B cell (primary cell): ENCODE data around the gene COL5A2. TPM values are rescaled to one million over a fixed set of nuclear protein-coding genes. Genes with fewer than 3 reads are reported as not detected.

ENCODE experiments used
- ATAC-seq: fragments of 200-7000 bp; cut with Tn5 transposase; one replicate; pipeline ENCODE4 v1.10.0; 2021; ENCODE audit warnings: low read depth, mild to moderate bottlenecking, moderate number of reproducible peaks, moderate library complexity
- CTCF ChIA-PET: fragments of 350-600 bp; sonication (Branson Sonifier 250); formaldehyde crosslinking; loops from one replicate; lab custom pipeline; 2021; ENCODE audit warnings: antibody characterized with exemption, inconsistent platforms; lab: Charles Lee
- POLR2A ChIA-PET: fragments of 350-600 bp; sonication (Branson Sonifier 250); formaldehyde crosslinking; loops from one replicate; lab custom pipeline; 2021; ENCODE audit warnings: antibody characterized with exemption; lab: Charles Lee
- DNase-seq: peaks from one replicate; pipeline ENCODE4 v3.0.0; 2013
- H2AFZ ChIP-seq: 2 replicates; pipeline ENCODE4 v1.6.1; 2012; ENCODE audit warnings: mild to moderate bottlenecking, low read depth, low read length; ENCODE audit not compliant: insufficient read depth, poor library complexity, severe bottlenecking
- H3K27ac ChIP-seq, 2 donors: 1 replicate in 1 of 2; 2 replicates in 1 of 2; pipeline ENCODE4 v1.5.1; 2012 to 2013; ENCODE audit warnings: low read length in 2 of 2, mild to moderate bottlenecking in 2 of 2, moderate library complexity in 1 of 2
- H3K27me3 ChIP-seq, 4 experiments: fragments of 200-600 bp in 1 of 4; sonication (generic) in 1 of 4; replicated peaks in 1 of 4; 1 replicate in 2 of 4; 2 replicates in 2 of 4; pipeline versions ENCODE4 v1.6.1 to v1.7.0; 2013 to 2016; ENCODE audit warnings: low read length in 3 of 4, mild to moderate bottlenecking in 2 of 4, mixed read lengths in 1 of 4, moderate library complexity in 1 of 4; ENCODE audit not compliant: insufficient read depth in 4 of 4, control insufficient read depth in 3 of 4; ENCODE audit errors: control extremely low read depth in 1 of 4
- H3K36me3 ChIP-seq, 2 experiments: replicated peaks in 1 of 2; 1 replicate in 1 of 2; 2 replicates in 1 of 2; pipeline versions ENCODE4 v1.6.1 to v1.7.1; 2013; ENCODE audit warnings: low read length in 1 of 2; ENCODE audit not compliant: insufficient read depth in 2 of 2, control insufficient read depth in 1 of 2; ENCODE audit errors: control extremely low read depth in 1 of 2, extremely low read depth in 1 of 2
- H3K4me1 ChIP-seq, 2 donors: fragments of 200-600 bp in 1 of 2; sonication (generic) in 1 of 2; 1 replicate in 1 of 2; 2 replicates in 1 of 2; pipeline versions ENCODE4 v1.5.1 to v1.6.1; 2013 to 2017; ENCODE audit warnings: low read length in 2 of 2; ENCODE audit not compliant: control insufficient read depth in 2 of 2, insufficient read depth in 2 of 2
- H3K4me2 ChIP-seq: replicated peaks from 2 replicates; pipeline ENCODE3; 2012; ENCODE audit warnings: mild to moderate bottlenecking, low read depth, low read length; ENCODE audit not compliant: poor library complexity, severe bottlenecking
- H3K4me3 ChIP-seq, 5 experiments: fragments of 200-600 bp in 1 of 5; sonication (generic) in 1 of 5; 1 replicate in 3 of 5; 2 replicates in 2 of 5; pipeline versions ENCODE4 v1.5.1 to v1.7.0; 2011 to 2016; ENCODE audit warnings: low read length in 4 of 5, mild to moderate bottlenecking in 4 of 5, low read depth in 2 of 5, control low read depth in 1 of 5, moderate library complexity in 1 of 5; ENCODE audit not compliant: insufficient read depth in 1 of 5; ENCODE audit errors: control extremely low read depth in 1 of 5, extremely low read depth in 1 of 5
- H3K79me2 ChIP-seq: fragments of 200-600 bp; sonication (generic); one replicate; pipeline ENCODE4 v1.6.0; 2016; ENCODE audit warnings: low read length; ENCODE audit not compliant: control insufficient read depth, insufficient read depth
- H3K9ac ChIP-seq: fragments of 200-600 bp; sonication (generic); 2 replicates; pipeline ENCODE4 v1.6.1; 2017; ENCODE audit warnings: mild to moderate bottlenecking, low read length, moderate library complexity
- H3K9me3 ChIP-seq, 3 donors: one replicate each; pipeline versions ENCODE4 v1.6.1 to v1.7.1; 2013; ENCODE audit warnings: low read length in 2 of 3; ENCODE audit not compliant: control insufficient read depth in 2 of 3, insufficient read depth in 1 of 3; ENCODE audit errors: control extremely low read depth in 1 of 3
- H4K20me1 ChIP-seq: 2 replicates; pipeline ENCODE4 v1.6.0; 2012; ENCODE audit warnings: mild to moderate bottlenecking, low read length; ENCODE audit not compliant: insufficient read depth, control insufficient read depth, poor library complexity, severe bottlenecking
- H3K27ac Mint-ChIP-seq: one replicate; pipeline ENCODE4 v1.8.0; 2021; ENCODE audit warnings: mixed read lengths
- H3K27me3 Mint-ChIP-seq: one replicate; pipeline ENCODE4 v1.8.0; 2021; ENCODE audit warnings: mixed read lengths
- H3K4me1 Mint-ChIP-seq: one replicate; pipeline ENCODE4 v1.8.0; 2021; ENCODE audit warnings: mixed read lengths
- H3K4me3 Mint-ChIP-seq: one replicate; pipeline ENCODE4 v1.8.0; 2021; ENCODE audit warnings: mixed read lengths
- H3K9me3 Mint-ChIP-seq: one replicate; pipeline ENCODE4 v1.8.0; 2022; ENCODE audit warnings: mixed read lengths; ENCODE audit not compliant: insufficient read depth
- EZH2 ChIP-seq: IDR thresholded peaks from 2 replicates; pipeline ENCODE4 v1.6.1; 2012; ENCODE audit warnings: borderline replicate concordance, low read depth, mild to moderate bottlenecking, moderate library complexity, low read length; ENCODE audit not compliant: insufficient read depth, poor library complexity, severe bottlenecking
- WGBS: methylation state at CpG from one replicate; pipeline ENCODE4 v1.1.5; 2013; ENCODE audit warnings: missing lambda C conversion rate; ENCODE audit not compliant: insufficient coverage; 5-methylcytosine and 5-hydroxymethylcytosine counted together
- intact Hi-C: fragments of 100-400 bp; cut with micrococcal nuclease; formaldehyde crosslinking; loops from one replicate; pipeline ENCODE4 v1.10.0; 2022
- polyA plus RNA-seq: library from polyadenylated mRNA; depleted of rRNA; stranded (reverse); fragments of >200 nt; gene quantifications from 2 replicates; pipeline ENCODE4 v1.2.3, GENCODE V29; 2012
- total RNA-seq, 2 donors: library from RNA; stranded (reverse); fragments of 120-200 nt in 1 of 2; gene quantifications; 1 replicate in 1 of 2; 2 replicates in 1 of 2; pipeline versions ENCODE4 v1.2.3 to v1.2.4, GENCODE V29; 2013 to 2022
- TF ChIP-seq, protein P1 (sequence below): fragments of 200-600 bp; IDR thresholded peaks from one replicate; pipeline ENCODE4 v1.8.0; 2022; ENCODE audit warnings: antibody characterized with exemption, mild to moderate bottlenecking

COL5A2 gene
- total and polyA plus RNA-seq, 2 donors (not counting 1 experiment from before 2014, with no cell fraction given), result 0.44 to 0.45 TPM

DNA sequence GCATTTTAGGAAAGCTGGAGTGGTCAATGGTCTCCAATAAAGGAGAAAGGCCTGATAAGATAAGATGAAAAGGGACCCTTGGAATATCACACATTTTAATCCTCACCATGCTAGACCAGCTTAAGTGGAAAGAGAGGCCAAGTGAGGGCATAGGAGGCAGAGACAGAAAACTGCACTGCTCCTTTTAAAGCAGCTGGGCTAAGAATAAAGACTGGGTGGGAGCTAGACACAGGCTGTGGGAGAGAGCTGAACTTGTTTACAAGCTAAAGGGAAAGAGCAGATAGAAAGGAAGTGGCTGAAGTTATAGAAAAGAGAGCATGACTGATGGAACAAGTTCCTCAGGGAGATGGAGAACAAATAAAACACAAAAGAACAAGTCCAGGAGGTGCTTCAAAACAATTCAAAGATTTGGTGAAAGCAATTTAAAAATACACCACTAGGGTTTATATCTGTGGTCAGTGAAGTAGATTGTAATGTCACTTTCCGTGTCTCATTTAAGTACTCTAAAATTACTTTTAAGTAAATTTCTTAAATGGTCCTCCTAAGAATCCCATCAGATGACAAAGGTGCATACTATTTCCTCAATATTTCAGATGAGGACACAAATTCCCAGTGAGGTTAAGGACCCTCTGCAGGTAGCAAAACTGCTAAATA, 7.5 kb downstream of the COL5A2 start:
- no peak overlapping the region for H3K4me3 ChIP-seq
- no peak overlapping the region for H2AFZ ChIP-seq
- H4K20me1 ChIP-seq, result no peaks in the 10 kb centered on the region
- no peak for DNase-seq
- no peak overlapping the region for H3K4me2 ChIP-seq
- POLR2A ChIA-PET, result no interaction called here
- no peaks in the 10 kb centered on the region for H3K79me2 ChIP-seq
- no peak for ATAC-seq
- H3K4me1 ChIP-seq, result no peaks in the 10 kb centered on the region
- CTCF ChIA-PET, result no interaction called here
- TF ChIP-seq EZH2, result no peak
- TF ChIP-seq, protein P1, sequence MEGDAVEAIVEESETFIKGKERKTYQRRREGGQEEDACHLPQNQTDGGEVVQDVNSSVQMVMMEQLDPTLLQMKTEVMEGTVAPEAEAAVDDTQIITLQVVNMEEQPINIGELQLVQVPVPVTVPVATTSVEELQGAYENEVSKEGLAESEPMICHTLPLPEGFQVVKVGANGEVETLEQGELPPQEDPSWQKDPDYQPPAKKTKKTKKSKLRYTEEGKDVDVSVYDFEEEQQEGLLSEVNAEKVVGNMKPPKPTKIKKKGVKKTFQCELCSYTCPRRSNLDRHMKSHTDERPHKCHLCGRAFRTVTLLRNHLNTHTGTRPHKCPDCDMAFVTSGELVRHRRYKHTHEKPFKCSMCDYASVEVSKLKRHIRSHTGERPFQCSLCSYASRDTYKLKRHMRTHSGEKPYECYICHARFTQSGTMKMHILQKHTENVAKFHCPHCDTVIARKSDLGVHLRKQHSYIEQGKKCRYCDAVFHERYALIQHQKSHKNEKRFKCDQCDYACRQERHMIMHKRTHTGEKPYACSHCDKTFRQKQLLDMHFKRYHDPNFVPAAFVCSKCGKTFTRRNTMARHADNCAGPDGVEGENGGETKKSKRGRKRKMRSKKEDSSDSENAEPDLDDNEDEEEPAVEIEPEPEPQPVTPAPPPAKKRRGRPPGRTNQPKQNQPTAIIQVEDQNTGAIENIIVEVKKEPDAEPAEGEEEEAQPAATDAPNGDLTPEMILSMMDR, result no peak
- H3K9me3 ChIP-seq, result peaks cover 0 to 7% (median 0%) of the 10 kb centered on the region in 3 donors
- intact Hi-C loops, result no loop called here
- no peaks in the 10 kb centered on the region for H3K9me3 Mint-ChIP-seq
- H3K27me3 ChIP-seq, result no peaks in the 10 kb centered on the region
- no peak overlapping the region for H3K9ac ChIP-seq
- H3K4me1 Mint-ChIP-seq, result no peaks in the 10 kb centered on the region
- no peak overlapping the region for H3K4me3 Mint-ChIP-seq
- no peak overlapping the region for H3K27ac Mint-ChIP-seq
- no CpG with 5 or more reads among the region's 1 CpG for WGBS
- H3K27me3 Mint-ChIP-seq, result no peaks in the 10 kb centered on the region
- no peak overlapping the region for H3K27ac ChIP-seq
- no peaks in the 10 kb centered on the region for H3K36me3 ChIP-seq

DNA sequence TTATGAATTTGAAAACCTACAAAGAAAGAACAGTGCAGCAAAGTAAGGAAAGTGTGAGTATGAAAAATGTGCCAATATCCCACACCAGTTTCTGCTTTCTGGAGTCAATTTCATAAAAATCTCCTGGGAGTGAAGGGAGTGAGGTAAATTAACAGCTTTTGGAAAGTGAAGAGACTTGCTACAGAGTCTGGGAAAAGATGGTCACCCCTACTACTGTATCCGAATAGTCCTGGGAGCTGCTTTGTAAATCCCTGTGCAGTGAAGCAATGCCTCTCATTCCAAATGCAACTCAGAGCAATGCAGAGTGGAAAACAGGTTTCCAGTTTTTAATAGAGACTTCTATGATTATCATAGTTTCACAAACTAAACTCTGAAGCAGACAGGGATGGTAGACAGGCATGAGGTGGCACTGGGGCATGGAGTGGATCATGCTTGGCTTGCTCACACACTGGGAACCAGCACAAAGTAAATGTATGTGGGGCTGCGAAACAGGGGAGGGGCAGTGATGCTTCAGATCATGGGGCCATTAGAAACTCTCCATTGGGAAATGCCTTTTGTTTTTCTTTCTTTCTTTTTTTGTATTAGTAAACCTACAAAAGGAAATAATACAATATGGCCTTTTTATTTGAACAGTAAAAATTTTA, 10.6 kb downstream of the COL5A2 start:
- H3K9ac ChIP-seq, result no peak overlapping the region

More for the DNA sequence above, 10.6 kb downstream of the COL5A2 start:
- WGBS, result no CpG with 5 or more reads among the region's 2 CpGs
- no peaks in the 10 kb centered on the region for H3K9me3 ChIP-seq
- H3K27ac ChIP-seq, result no peak overlapping the region
- ChIA-PET POLR2A (no interaction called here), CTCF (no interaction called here)
- Mint-ChIP-seq H3K9me3 (no peaks in the 10 kb centered on the region), H3K27me3 (no peaks in the 10 kb centered on the region), H3K4me1 (no peaks in the 10 kb centered on the region), H3K4me3 (no peak overlapping the region), H3K27ac (no peak overlapping the region)
- no peaks in the 10 kb centered on the region for H3K36me3 ChIP-seq
- intact Hi-C loops, result no loop called here
- DNase-seq, result no peak
- no peak overlapping the region for H3K4me3 ChIP-seq
- no peaks in the 10 kb centered on the region for H3K27me3 ChIP-seq
- no peak for ATAC-seq
- no peak overlapping the region for H3K4me2 ChIP-seq
- H4K20me1 ChIP-seq, result no peaks in the 10 kb centered on the region
- H2AFZ ChIP-seq, result no peak overlapping the region
- TF ChIP-seq EZH2, result no peak
- TF ChIP-seq, protein P1, result no peak
- H3K4me1 ChIP-seq, result no peaks in the 10 kb centered on the region
- H3K79me2 ChIP-seq, result no peaks in the 10 kb centered on the region
